ENCODE results near the gene PALMD. TPM values are rescaled to one million over a fixed set of nuclear protein-coding genes. Genes with fewer than 3 reads are reported as not detected.

PALMD gene
- total RNA-seq, result 0.32 to 0.58 TPM (median 0.49 TPM) in 3 replicates

- H3K36me3 Mint-ChIP-seq, result no peaks in the 10 kb centered on the region
- peak within 1 kb of the TSS; percentile 27 for H3K27ac Mint-ChIP-seq
- peaks cover 41% of the 10 kb centered on the region for H3K4me1 Mint-ChIP-seq
- no peak for TF ChIP-seq CTCF (IDR thresholded peaks at IDR 0.05; ENCODE audit: unreplicated experiment)
- H3K27me3 Mint-ChIP-seq (ENCODE audit: low read depth), result no peaks in the 10 kb centered on the region
- peak within 1 kb of the TSS; percentile 51 for H3K4me3 Mint-ChIP-seq
- no peak for DNase-seq (ENCODE audit: low spot score in 2 of 2, unreplicated experiment in 2 of 2)
- no peaks in the 10 kb centered on the region for H3K9me3 Mint-ChIP-seq
Observed at GRCh38 chr1:99645699-99646531, at the start of gene PALMD. TSS of gene PALMD (plus strand) at chr1:99646113. CDS start at chr1:99646318, 205 bp downstream.

DNA sequence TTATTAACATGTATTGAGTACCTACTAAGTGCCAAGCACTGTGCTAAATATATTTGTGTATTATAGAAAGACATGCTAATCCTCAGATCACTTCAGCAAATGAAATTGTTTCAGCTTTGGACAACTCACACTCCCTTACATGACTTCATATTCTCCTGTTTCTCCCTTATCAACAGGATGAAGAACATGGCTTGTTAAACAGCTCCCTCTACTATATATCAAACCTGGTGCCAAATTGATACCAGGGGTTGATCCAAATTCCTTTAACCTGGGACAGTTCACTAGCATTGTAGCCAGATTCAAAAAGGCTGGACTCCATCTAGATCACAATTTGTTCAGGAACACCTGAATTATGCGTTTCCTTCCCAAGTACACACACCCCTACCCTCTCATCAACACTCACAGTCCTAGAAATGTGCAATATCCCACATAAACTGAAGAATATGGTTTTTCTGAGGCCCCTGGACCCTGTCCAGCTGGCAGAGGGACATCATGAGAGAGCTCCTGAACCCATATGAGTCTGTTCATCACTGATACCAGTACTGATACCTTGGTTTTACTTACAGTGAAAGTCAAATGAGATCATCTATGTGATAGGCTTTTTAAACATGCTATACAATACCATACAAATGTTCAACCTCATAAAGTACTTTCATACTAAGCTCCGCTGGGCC is 47.0 kb upstream of the PALMD start:
- no peaks in the 10 kb centered on the region for H3K36me3 Mint-ChIP-seq
- no peak overlapping the region for H3K27ac Mint-ChIP-seq
- H3K4me3 Mint-ChIP-seq, result no peak overlapping the region
- no peaks in the 10 kb centered on the region for H3K27me3 Mint-ChIP-seq (ENCODE audit: low read depth)
- no peak for TF ChIP-seq CTCF (IDR thresholded peaks at IDR 0.05; ENCODE audit: unreplicated experiment)
- H3K9me3 Mint-ChIP-seq, result peaks cover 8% of the 10 kb centered on the region
- H3K4me1 Mint-ChIP-seq, result no peaks in the 10 kb centered on the region
- DNase-seq (ENCODE audit: low spot score in 2 of 2, unreplicated experiment in 2 of 2), result no peak

DNA sequence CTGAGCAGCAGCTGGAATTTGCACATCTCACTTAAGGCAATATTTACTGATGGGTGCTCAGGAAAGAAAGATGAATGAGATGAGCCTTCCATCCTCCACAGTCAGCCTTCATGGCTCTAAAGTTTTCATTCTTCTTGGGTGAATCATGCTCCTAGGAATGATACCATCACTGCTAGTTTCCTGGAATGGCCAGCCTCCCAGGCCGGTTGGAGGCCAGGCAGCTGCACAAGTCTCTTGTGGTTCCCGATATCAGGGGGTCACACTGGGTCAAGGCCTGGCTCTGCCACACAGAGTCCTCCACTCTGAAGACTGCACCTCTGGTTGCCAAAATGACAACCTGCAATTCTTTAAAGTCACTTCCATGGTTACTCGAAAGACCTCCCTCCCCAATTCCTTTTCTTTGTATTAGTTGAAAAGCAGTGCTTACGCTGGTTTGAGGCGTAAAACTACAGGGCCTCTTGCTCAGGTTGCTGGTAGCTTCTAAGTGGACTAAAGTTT is 46.2 kb upstream of the PALMD start:
- Mint-ChIP-seq H3K27me3 (ENCODE audit: low read depth) (no peaks in the 10 kb centered on the region), H3K4me1 (no peaks in the 10 kb centered on the region), H3K9me3 (peaks cover 8% of the 10 kb centered on the region), H3K36me3 (no peaks in the 10 kb centered on the region), H3K27ac (no peak overlapping the region), H3K4me3 (no peak overlapping the region)
- no peak for DNase-seq (ENCODE audit: low spot score in 2 of 2, unreplicated experiment in 2 of 2)
- no peak for TF ChIP-seq CTCF (IDR thresholded peaks at IDR 0.05; ENCODE audit: unreplicated experiment)

DNA sequence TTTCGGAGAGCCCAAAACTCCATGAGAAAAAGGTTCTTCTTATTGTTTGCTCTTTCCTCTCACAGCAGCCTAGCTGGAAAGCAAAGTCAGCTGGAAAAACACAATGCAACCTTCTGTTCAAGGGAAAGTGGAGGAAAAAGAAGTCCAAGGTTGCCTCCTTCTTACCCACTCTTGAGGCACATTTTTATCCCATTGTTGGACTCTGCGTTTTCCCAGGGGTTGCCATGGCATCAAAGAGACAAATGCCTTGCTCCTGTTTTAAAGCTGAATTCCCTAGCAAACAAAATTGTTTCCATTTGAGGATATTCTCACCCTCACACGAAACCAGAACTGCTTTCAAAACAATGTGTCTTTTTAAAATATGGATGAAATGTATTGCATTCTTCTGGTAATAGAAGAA is 45.1 kb upstream of the PALMD start:
- TF ChIP-seq CTCF (IDR thresholded peaks at IDR 0.05; ENCODE audit: unreplicated experiment), result no peak
- Mint-ChIP-seq H3K9me3 (peaks cover 8% of the 10 kb centered on the region), H3K36me3 (no peaks in the 10 kb centered on the region), H3K4me1 (no peaks in the 10 kb centered on the region), H3K4me3 (no peak overlapping the region), H3K27me3 (ENCODE audit: low read depth) (no peaks in the 10 kb centered on the region), H3K27ac (no peak overlapping the region)
- no peak for DNase-seq (ENCODE audit: low spot score in 2 of 2, unreplicated experiment in 2 of 2)

DNA sequence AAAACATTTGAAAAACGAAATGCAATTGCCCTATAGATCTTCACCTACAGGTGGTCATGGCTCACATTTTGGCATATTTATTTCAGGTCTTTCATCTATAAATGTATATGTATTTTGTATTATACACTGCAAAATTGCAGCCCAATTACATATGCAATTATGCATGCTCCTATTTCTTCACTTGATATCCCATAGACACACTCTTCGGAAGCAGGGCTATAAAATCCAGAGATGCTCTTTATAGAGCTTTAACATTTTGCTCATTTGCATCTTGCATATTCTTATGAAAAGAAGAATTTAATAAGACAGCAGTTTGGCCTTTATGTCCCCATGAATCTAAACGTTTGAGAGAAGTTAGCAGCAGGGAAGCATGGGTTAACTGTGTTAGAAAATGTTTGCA is 44.7 kb upstream of the PALMD start:
- Mint-ChIP-seq H3K4me1 (no peaks in the 10 kb centered on the region), H3K36me3 (no peaks in the 10 kb centered on the region), H3K9me3 (peaks cover 8% of the 10 kb centered on the region), H3K4me3 (no peak overlapping the region), H3K27ac (no peak overlapping the region), H3K27me3 (ENCODE audit: low read depth) (no peaks in the 10 kb centered on the region)
- no peak for TF ChIP-seq CTCF (IDR thresholded peaks at IDR 0.05; ENCODE audit: unreplicated experiment)
- no peak for DNase-seq (ENCODE audit: low spot score in 2 of 2, unreplicated experiment in 2 of 2)
